GM18505 (cell line): Measurements from ENCODE around the gene ASB3.

Experiments used
- ATAC-seq: cut with Tn5 transposase; IDR thresholded peaks from one replicate; pipeline ENCODE4 v1.9.1; 2021; ENCODE audit not compliant: unreplicated experiment
- POLR2A ChIP-seq: IDR thresholded peaks from 4 replicates; pipeline ENCODE4 v1.6.1; 2011; ENCODE audit warnings: borderline replicate concordance; ENCODE audit not compliant: insufficient read depth, insufficient read length; ENCODE audit errors: extremely low read depth

The ASB3 gene

GRCh38 chr2:53633441-53633840, 153.3 kb downstream of the ASB3 start:
- ATAC-seq, result no peak

GRCh38 chr2:53632714-53633113, 154.0 kb downstream of the ASB3 start:
- no peak for TF ChIP-seq POLR2A
- ATAC-seq, result no peak

More at GRCh38 chr2:53633441-53633840, 153.3 kb downstream of the ASB3 start:
- no peak for TF ChIP-seq POLR2A

- TF ChIP-seq POLR2A, result no peak
- no peak for ATAC-seq
Observed at GRCh38 chr2:53632126-53632460, 154.7 kb downstream of the ASB3 start.

DNA sequence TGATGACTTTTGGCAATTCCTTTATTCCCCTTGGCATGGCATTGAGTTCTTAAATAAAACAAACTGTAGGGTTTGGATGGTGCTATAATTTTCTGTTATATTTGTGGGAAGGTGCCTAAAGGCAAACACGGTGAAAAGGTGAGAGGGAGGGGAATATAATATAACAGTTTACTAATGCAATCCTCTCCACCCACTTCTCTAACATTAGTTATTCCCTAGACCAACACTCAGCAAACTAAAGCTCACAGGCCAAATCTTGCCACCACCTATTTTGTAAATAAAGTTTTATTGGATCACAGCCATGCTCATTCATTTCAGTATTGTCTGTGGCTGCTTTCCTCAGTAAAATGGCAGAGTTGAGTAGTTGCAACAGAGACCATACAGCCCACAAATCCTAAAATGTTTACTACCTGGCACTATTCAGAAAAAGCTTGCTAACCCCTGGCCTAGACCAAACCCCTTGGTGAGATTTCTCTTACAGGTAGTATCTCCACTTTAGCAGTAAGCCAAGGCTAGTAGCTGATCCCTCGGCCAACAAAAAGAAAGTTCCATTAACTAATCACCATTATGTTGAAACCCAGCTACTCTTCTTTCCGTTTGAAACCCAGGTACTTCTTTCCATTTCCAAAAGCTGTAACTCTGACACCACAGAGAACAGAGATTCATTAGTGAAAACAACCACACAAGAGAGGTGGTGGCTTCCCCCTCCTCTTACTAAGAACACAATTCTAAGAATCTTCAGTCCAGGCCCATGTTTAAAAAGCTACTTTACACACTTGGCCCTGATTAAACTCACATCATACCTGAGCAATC, 155.2 kb downstream of the ASB3 start:
- ATAC-seq, result no peak

DNA sequence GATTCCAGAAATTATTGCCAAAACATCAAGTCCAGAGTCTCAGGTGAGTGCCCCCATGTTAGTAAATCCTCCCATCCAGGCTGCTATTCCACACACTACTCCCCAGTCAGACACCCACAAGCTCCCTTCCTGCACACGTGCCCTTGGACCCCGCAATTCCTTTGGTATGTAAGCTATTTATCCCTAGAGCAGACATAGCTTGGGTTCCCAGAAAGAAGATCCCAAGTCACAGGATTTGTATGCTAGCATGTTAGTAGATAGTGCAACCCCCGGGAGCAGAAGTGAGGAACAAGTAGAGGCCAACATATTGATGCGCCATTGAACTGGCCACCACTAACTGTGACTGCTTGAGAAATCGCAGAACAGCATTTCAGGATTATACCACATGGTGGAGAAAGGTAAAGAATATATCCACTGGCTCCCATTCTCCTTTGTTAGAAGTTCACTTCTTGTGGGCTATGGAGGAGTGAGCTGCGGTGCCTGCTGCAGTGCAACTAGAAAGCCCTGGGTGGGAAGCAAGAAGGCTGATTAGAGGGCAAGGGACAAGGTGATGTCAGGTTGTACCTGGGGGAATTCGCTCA, 156.6 kb downstream of the ASB3 start:
- no peak for ATAC-seq
- no peak for TF ChIP-seq POLR2A

More for the DNA sequence above, 155.2 kb downstream of the ASB3 start:
- TF ChIP-seq POLR2A, result no peak

- no peak for TF ChIP-seq POLR2A
- no peak for ATAC-seq
Observed at GRCh38 chr2:53629501-53629900, 157.3 kb downstream of the ASB3 start.

- no peak for TF ChIP-seq POLR2A
- ATAC-seq, result no peak
Observed at GRCh38 chr2:53629001-53629400, 157.8 kb downstream of the ASB3 start.

GRCh38 chr2:53622141-53622540, 164.6 kb downstream of the ASB3 start:
- no peak for TF ChIP-seq POLR2A
- ATAC-seq, result no peak

GRCh38 chr2:53620981-53621380, 165.8 kb downstream of the ASB3 start:
- no peak for ATAC-seq
- no peak for TF ChIP-seq POLR2A
